Tibial nerve (tissue), 3 donors: ENCODE data around the gene DCAF6.

ENCODE experiments used
- CTCF ChIP-seq, 5 experiments: fragments of 200-600 bp in 3 of 5; fragments of 450-650 bp in 2 of 5; sonication (generic) in 3 of 5; IDR thresholded peaks; one replicate each; pipeline ENCODE4 v1.5.1; 2016 to 2019; ENCODE audit warnings: antibody characterized with exemption in 5 of 5, mild to moderate bottlenecking in 3 of 5, moderate library complexity in 2 of 5
- POLR2A ChIP-seq, 2 donors: fragments of 450-650 bp; IDR thresholded peaks; one replicate each; pipeline ENCODE4 v1.6.1; 2017; ENCODE audit warnings: antibody characterized with exemption in 2 of 2, mild to moderate bottlenecking in 2 of 2, moderate library complexity in 2 of 2

GRCh38 chr1:168057355-168057754 is 120.9 kb downstream of the DCAF6 start:
- TF ChIP-seq CTCF (IDR thresholded peaks at IDR 0.05) (no peak), POLR2A (IDR thresholded peaks at IDR 0.05) (no peak)
